Effector memory CD4-positive, alpha-beta T cell (primary cell): ENCODE data around the gene PPP1R12B.

Experiments
- DNase-seq, 3 donors: peaks; one replicate each; pipeline ENCODE4 v3.0.0-alpha.2; 2020
- H3K27ac ChIP-seq: 2 replicates; pipeline ENCODE4 v1.7.0; 2013; ENCODE audit warnings: mild to moderate bottlenecking, low read length, moderate library complexity; ENCODE audit not compliant: insufficient read depth, poor library complexity, severe bottlenecking
- H3K27me3 ChIP-seq: replicated peaks from 2 replicates; pipeline ENCODE4 v1.7.0; 2013; ENCODE audit warnings: mild to moderate bottlenecking, low read length; ENCODE audit not compliant: insufficient read depth, control insufficient read depth, poor library complexity, severe bottlenecking
- H3K36me3 ChIP-seq: 2 replicates; pipeline ENCODE4 v1.7.0; 2013; ENCODE audit warnings: mild to moderate bottlenecking, low read length, moderate library complexity; ENCODE audit not compliant: control insufficient read depth, insufficient read depth
- H3K4me1 ChIP-seq: 2 replicates; pipeline ENCODE4 v1.7.0; 2013; ENCODE audit warnings: low read length, mild to moderate bottlenecking; ENCODE audit not compliant: control insufficient read depth, insufficient read depth, poor library complexity, severe bottlenecking
- H3K4me3 ChIP-seq: 2 replicates; pipeline ENCODE4 v1.7.0; 2013; ENCODE audit warnings: low read length, low read depth, mild to moderate bottlenecking; ENCODE audit not compliant: insufficient read depth, poor library complexity, severe bottlenecking
- H3K9me3 ChIP-seq: 2 replicates; pipeline ENCODE4 v1.7.0; 2013; ENCODE audit warnings: mild to moderate bottlenecking, low read length, moderate library complexity; ENCODE audit not compliant: control insufficient read depth

The PPP1R12B gene

DNA sequence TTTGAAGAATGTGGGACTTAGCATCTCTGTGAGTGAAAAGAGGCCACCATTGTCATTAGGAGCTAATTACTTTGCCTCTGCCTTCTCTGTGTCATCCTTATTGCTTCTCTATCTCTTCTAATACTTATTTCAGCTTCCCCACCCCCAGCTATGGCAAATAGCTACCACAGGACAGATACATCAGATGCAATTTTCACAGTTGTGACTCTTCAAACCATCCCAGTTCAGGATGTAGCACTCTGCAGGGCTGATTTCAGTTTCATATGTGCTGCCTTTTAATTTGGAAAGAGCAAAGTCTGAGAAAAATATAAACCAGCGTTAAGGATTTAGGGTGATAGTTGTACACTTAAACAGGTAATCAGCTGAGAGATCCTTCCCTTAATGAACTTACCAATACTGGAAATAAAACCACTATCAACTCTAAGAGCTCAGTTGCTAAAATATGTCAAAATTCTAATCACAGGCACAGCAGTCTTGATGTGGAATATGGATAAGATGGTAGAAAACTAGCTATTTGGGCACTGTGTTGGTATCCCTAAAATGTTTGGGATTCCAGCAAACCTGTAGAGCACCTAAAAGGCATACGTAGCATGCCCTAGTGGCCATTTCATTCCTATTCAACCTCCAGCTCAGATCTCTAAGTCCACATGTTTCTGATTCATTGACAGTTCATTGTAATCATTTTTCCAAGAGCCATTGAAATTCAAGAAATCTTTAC is 213.4 kb downstream of the PPP1R12B start:
- Histone ChIP-seq H3K36me3 (no peaks in the 10 kb centered on the region), H3K4me3 (no peak overlapping the region), H3K9me3 (no peaks in the 10 kb centered on the region), H3K27me3 (no peaks in the 10 kb centered on the region), H3K27ac (no peak overlapping the region), H3K4me1 (no peaks in the 10 kb centered on the region)
- DNase-seq: no peak

DNA sequence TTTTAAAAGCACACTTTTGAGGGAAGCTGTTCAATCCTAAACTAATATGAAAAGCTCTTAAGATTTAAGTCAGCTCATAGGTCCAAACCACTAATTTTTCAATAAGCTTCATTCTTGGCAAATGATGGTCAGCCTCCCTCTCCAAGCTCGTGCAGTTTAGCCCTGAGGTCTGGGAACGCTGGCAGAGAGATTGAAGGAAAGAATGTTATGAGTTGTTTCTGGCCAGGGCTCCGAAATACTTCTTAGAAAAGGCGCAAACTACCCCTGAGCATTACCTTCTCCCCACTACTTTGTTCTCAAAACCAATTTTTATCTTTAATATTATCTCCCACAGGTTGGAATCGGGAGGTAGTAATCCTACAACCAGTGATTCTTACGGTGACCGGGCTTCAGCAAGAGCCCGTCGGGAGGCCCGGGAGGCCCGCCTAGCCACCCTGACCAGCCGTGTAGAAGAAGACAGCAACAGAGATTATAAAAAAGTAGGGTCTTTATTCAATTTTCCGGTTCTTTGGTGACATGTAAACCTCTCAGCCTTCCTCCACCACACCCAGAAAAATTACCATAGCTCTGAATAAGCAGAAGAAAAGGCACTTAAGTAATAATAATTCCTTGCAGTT is 214.1 kb downstream of the PPP1R12B start:
- Histone ChIP-seq H3K4me3 (no peak overlapping the region), H3K27ac (no peak overlapping the region), H3K27me3 (no peaks in the 10 kb centered on the region), H3K36me3 (no peaks in the 10 kb centered on the region), H3K4me1 (no peaks in the 10 kb centered on the region), H3K9me3 (no peaks in the 10 kb centered on the region)
- DNase-seq: no peak

DNA sequence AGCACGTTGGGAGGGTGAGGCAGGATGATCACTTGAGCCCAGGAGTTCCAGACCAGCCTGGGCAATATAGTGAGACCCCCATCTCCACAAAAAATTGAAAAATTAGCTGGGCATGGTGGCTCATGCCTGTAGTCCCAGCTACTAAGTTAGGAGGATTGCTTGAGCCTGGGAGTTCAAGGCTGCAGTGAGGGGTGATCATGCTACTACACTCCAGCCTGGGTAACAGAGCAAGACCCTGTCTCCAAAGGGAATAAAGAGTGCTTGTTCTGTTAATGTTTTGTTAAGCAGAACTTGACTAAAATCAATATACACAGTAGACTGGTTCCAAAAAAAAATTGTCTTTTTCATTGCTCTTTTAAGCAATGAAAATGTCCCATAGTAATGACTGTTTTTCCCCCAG is 215.3 kb downstream of the PPP1R12B start:
- DNase-seq: no peak
- Histone ChIP-seq H3K36me3 (no peaks in the 10 kb centered on the region), H3K4me3 (no peak overlapping the region), H3K9me3 (no peaks in the 10 kb centered on the region), H3K27ac (no peak overlapping the region), H3K27me3 (no peaks in the 10 kb centered on the region), H3K4me1 (no peaks in the 10 kb centered on the region)

DNA sequence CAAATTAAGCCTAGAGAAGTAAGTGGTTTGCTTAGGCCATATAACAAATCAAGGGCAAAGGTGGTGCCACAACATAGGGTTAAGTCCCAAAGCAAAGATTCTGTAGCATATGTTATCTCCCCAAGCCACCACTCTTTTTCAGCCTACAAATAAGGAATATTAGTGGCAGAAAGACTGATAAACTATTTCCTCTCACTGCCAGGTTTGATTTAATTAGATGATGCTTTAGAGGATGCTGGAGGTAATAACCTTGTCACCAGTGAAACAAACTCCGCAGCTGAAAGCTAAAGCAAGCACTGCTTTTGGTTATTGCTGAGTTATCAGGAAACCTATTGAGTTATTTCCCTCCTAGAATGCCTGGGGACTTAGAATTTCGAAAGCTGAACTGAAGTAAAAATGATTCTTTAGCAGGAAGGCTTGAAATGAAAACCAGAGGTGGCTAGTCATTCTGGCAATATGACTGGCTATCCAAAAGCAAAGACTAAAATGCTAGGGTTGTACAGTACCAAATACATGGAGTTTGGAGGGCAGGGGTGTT is 216.5 kb downstream of the PPP1R12B start:
- no peaks in the 10 kb centered on the region for H3K4me1 ChIP-seq
- H3K36me3 ChIP-seq: no peaks in the 10 kb centered on the region
- H3K9me3 ChIP-seq: no peaks in the 10 kb centered on the region
- no peak for DNase-seq
- H3K4me3 ChIP-seq: no peak overlapping the region
- no peak overlapping the region for H3K27ac ChIP-seq
- H3K27me3 ChIP-seq: no peaks in the 10 kb centered on the region

DNA sequence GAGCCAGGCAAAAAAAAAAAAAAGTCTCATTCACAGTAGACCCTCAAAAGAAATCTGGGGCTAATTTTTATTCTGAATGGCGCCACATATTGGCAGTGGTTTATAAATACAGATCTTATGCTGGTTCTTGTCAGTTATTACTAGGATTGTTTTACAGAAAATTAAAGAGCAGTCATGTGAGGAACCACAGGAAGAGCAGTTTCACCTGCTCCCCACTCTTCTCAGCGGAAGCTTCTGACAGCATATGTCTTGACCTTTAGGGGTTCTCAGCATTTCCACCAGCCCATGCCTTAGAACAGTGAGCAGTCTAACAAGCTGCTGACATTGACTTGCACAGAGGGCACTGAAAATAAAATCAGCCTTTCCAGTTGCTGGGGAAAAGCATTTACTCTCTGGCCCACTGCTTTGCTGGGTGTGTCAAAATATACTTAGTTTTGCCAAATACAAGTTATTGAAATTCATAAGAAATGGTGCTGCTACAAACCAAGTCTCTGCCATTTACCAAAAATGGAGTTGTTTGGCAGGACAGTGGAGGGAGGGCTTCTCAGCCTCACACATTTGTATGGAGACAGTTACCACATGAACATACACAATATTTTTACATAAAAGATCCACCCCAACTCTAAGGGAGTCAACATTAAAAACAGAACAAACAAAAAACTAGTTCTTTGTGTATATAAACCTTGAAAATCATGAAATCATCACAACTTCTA is 217.5 kb downstream of the PPP1R12B start:
- Histone ChIP-seq H3K4me1 (no peaks in the 10 kb centered on the region), H3K36me3 (no peaks in the 10 kb centered on the region), H3K27ac (no peak overlapping the region), H3K27me3 (no peaks in the 10 kb centered on the region), H3K9me3 (no peaks in the 10 kb centered on the region), H3K4me3 (no peak overlapping the region)
- no peak for DNase-seq

DNA sequence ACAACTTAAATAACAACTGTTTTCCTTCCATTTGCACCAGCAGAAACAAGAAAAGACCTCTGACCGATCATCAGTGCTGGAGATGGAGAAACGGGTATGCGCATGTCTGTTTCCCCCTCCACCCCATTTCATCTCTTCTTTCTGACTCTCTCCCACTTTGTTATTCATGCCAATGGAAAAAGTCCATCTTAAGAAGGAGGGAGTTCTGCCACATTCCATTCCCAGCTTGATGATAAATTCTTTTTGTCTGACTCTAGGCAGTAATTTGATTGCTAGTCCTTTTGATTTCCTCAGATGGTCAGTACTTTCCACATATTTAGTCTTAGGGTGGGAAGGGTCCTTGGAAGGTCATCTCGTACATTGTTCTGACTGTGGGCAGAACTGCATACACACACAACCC is 219.2 kb downstream of the PPP1R12B start:
- H3K27me3 ChIP-seq: no peaks in the 10 kb centered on the region
- H3K27ac ChIP-seq: no peak overlapping the region
- H3K9me3 ChIP-seq: no peaks in the 10 kb centered on the region
- H3K4me3 ChIP-seq: no peak overlapping the region
- H3K4me1 ChIP-seq: no peaks in the 10 kb centered on the region
- no peak for DNase-seq
- no peaks in the 10 kb centered on the region for H3K36me3 ChIP-seq

DNA sequence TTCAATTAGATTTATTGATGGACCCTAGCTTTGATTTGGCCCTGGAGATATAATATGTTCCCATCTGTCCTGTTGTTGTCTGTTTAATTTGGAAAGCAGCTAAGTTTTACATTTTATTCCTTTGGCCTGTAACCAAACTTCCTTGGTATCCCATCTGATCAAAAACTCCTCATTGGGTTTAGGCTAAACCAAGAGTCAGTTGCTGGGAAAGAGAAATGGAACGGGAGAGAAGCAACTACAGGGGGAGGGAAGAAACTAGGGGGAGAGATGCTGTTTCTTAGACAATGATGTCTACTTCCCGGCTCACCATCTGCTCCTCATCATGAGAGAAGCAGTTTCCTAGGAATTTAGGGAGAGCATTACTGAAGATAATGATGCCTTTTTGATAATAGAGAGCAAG is 219.9 kb downstream of the PPP1R12B start:
- H3K4me1 ChIP-seq: no peaks in the 10 kb centered on the region
- no peaks in the 10 kb centered on the region for H3K27me3 ChIP-seq
- H3K9me3 ChIP-seq: no peaks in the 10 kb centered on the region
- H3K36me3 ChIP-seq: no peaks in the 10 kb centered on the region
- H3K4me3 ChIP-seq: no peak overlapping the region
- H3K27ac ChIP-seq: no peak overlapping the region
- DNase-seq: no peak

DNA sequence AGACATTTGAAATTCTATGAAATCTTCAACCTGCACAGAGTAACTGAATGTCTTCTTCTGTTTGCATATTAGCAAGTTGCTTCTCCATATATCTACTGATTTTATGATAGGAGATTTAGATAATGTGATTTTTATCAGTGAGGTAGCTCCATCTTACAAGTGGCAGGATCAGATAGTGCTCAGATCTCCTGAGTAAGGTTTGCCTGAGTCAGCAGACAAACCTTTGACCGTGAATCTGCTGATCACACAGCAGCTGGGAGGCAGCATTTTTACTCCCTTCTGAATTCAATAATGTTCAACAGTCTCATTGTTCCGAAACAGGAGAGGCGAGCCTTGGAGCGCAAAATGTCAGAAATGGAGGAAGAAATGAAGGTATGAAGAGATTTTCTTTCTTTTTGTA is 220.3 kb downstream of the PPP1R12B start:
- Histone ChIP-seq H3K36me3 (no peaks in the 10 kb centered on the region), H3K4me3 (no peak overlapping the region), H3K27ac (no peak overlapping the region), H3K27me3 (no peaks in the 10 kb centered on the region), H3K9me3 (no peaks in the 10 kb centered on the region), H3K4me1 (no peaks in the 10 kb centered on the region)
- no peak for DNase-seq

DNA sequence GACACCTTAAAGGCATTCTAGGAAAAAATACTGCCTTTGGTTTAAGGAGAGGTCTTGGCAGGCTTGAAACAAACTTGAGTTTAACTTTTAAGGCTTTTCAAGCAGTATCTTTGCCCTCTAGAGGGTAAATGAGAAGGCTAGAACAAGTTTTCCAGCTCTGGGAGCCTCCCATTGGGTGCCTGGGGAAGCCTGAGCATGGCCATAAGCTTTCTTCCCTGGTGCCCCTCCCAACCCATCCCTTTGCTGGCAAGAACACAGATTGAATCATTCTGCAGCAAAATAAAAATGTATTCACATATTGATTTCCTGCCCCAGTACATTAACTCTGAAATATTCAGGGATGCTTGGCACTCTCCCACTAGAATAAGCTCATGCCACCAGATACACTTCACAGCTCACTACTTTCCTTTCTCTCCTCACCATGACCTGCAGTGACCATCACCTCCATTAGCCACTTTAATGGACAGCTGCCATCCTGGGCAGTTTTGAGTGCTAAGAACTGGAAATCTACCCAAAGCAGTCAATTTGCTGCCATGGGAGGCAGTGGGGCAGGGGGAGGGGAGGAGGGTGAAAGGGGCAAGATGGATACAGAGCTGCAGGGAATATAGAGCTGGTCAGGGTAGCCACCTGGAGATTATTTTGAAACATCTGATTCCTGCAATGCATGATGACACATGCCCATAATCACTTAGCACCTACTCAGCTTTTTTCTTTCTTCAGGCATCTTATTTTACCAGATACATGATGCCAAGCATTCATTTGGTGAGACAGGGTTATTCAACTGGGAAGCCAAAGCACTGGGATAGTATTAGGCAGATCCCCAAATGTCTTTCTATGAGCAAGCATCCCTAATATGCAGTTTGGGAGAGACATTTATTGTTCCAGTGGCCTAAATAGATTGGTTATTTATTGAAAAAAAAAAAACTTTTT is 221.2 kb downstream of the PPP1R12B start:
- DNase-seq: no peak
- H3K27me3 ChIP-seq: no peaks in the 10 kb centered on the region
- no peak overlapping the region for H3K4me3 ChIP-seq
- H3K4me1 ChIP-seq: no peaks in the 10 kb centered on the region
- H3K36me3 ChIP-seq: no peaks in the 10 kb centered on the region
- H3K27ac ChIP-seq: no peak overlapping the region
- no peaks in the 10 kb centered on the region for H3K9me3 ChIP-seq
